Posterior cingulate gyrus (tissue), 11 donors: ENCODE results near the gene NCBP3.

Experiments used
- DNase-seq, 10 donors: peaks; one replicate each; pipeline versions ENCODE4 v3.0.0 to v3.0.0-alpha.2; 2020 to 2021; ENCODE audit warnings: mixed read lengths in 3 of 10
- intact Hi-C: fragments of 100-400 bp; cut with DNase I; formaldehyde crosslinking; loops from one replicate; pipeline ENCODE4 v1.15.1; 2023

Gene NCBP3, protein sequence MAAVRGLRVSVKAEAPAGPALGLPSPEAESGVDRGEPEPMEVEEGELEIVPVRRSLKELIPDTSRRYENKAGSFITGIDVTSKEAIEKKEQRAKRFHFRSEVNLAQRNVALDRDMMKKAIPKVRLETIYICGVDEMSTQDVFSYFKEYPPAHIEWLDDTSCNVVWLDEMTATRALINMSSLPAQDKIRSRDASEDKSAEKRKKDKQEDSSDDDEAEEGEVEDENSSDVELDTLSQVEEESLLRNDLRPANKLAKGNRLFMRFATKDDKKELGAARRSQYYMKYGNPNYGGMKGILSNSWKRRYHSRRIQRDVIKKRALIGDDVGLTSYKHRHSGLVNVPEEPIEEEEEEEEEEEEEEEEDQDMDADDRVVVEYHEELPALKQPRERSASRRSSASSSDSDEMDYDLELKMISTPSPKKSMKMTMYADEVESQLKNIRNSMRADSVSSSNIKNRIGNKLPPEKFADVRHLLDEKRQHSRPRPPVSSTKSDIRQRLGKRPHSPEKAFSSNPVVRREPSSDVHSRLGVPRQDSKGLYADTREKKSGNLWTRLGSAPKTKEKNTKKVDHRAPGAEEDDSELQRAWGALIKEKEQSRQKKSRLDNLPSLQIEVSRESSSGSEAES

DNA sequence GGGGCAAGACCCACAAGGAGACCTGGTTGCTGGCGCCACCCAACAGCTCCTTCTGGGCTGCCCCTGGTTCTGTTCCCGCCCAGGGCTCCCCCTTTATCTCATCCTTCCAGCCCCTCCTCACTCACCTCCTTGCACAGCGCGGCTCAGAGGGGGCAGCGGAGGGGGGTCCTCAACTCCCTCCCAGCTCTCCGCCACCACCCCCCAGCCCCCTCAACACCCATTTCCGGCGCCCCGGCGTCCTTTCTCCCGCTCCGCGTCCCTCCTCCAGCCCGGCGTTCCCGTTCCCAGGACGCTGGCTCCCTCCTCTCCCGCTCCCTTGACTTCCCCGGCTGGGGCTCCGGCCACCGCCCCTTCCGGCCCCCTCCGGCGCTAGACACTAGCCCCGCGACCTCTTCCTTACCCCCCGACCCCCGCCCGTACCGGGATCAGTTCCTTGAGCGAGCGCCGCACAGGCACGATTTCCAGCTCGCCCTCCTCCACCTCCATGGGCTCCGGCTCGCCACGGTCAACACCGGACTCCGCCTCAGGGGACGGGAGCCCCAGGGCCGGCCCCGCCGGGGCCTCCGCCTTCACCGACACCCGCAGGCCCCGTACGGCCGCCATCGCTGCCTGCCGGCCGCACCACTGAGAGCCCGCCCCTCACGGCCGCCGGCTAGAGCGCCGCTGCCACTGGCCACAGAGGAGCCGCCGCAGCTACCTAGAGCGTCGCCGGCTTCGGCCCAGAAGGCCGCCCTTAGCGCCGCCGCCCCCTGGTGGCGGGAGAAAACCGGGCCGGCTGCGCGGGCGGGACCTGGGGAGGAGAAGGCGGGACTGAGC lies at the start of gene NCBP3:
Gene NCBP3 (minus strand): TSS at position 626 of the 816 bp plus-strand sequence. CDS start 23 bp downstream, at position 603.
- intact Hi-C loops, result loop anchor here (5.0 kb wide), 2 partner anchors 109 to 124 kb away; partner anchors contain the start of gene HASPIN
- peak; percentile 76 to 99 (median 88) for DNase-seq

DNA sequence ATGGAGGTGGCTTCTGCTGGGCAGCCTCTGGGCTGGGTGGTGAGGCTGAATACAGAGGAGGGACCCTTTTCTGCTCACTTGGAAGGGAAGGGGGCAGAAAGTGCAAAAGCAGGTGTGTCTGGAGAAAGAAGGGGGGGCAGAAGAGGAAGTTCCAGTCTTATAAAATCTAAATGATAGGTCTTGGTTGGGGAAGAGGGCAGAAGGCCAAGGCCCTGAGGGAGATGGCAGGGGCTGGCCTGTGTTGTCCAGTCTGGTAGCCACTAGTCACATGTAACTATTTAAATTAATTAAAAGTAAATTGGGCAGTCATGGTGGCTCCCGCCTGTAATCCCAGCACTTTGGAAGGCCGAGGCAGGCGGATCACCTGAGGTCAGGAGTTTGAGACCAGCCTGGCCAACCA lies 49.3 kb upstream of the NCBP3 start:
- intact Hi-C loops, result no loop called here

DNA sequence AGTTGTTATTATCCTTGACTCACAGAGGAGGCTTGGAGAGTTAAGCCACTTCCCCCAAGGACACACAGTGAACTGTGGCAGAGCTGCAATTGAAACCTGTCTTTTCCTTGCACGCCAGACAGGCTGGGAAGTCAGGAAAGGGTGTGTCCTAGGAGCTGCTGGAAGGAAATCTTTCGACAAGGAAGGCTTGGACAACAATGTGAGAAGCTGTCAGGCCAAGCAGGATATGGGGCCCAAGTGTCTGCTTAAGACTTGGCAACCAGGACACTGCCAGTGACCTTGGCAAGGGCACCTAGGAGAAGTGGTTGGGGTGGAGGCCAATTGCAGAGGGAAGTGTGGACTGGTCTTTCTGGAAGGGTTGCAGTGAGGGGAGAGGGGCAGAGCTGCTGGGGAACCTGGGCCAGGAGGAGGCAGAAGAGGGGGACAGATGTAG lies 48.9 kb upstream of the NCBP3 start:
- no peak for DNase-seq
- intact Hi-C loops, result no loop called here

More for the DNA sequence above, 49.3 kb upstream of the NCBP3 start:
- no peak for DNase-seq

DNA sequence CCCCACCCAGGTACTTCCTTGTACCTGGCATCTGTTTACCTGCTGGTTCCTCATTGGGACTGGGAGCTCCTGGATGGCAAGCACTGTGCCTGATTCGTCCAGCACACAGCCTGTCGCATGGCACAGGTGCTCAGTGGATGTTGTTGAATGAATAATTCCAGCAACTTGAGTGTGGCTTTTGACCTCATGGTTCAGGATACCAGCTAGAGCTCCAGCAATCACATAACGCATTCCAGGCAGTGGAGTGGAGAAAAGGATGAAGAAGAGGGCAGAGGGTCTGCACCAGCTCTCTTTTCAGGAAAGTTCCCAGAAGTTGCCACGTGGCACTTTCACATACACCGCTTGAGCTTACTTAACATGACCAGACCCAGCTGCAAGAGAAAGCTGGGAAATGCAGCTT lies 48.1 kb upstream of the NCBP3 start:
- no peak for DNase-seq
- intact Hi-C loops, result no loop called here

DNA sequence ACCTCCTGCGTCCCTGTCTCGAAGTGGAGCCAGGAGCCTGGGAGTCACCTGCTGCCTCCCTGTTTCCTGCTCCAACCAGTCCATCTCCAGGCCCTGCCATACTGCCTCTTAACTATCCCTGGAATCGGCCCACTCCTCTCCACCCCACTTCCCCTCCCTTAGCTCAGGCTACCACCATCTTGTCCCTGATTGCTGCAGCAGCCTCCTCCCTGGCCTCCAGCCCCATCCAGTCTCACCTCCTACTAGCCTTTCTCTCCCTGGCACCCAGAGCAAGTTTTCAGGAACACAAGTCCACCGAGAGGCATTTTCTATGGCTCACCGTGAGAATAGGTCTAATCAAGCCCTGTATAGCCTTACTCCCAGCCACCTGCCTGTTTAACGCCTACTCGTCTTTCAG lies 47.7 kb upstream of the NCBP3 start:
- intact Hi-C loops, result no loop called here
- no peak for DNase-seq

DNA sequence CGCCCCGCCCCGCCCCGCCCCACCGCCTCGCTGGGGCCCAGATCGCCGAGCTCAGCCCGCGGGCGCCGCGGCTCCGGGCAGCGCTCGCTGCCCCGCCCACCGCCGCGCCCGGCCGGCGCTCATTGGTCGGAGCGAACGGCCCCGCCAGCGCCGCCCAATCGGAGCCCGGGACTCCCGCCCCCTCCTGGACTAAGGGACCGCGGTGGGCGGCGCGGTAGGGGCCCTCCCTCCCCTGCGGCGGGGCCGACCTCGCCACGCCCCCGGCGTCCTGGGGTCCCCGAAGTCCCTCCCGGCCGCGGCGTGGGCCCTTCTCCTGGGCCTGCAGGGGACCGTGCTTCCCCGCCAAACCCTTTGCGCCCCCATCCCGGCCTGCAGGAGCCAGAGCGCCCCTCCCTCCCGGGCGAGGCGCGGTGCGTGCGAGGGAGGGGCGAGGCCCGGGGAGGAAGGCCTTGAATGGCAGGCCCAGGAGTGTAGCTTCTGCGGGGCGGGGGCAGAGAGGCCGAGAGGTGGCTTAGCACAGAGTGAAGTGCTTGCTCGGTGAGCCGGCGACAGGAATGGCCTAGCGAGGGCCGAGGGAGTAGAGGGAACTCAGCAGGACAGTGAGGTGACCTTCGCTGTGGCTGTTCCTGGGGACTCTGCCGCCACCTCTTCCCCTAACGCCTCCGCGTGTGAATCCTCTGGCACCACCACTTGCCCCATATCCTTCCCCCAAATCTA lies 47.1 kb upstream of the NCBP3 start, which contains the start of gene CAMKK1:
Gene CAMKK1 (minus strand): TSS at position 51 of the 717 bp plus-strand sequence. CDS start 7,366 bp downstream, outside the sequence.
- intact Hi-C loops, result no loop called here
- DNase-seq, result peak; percentile 66 to 98 (median 86)

DNA sequence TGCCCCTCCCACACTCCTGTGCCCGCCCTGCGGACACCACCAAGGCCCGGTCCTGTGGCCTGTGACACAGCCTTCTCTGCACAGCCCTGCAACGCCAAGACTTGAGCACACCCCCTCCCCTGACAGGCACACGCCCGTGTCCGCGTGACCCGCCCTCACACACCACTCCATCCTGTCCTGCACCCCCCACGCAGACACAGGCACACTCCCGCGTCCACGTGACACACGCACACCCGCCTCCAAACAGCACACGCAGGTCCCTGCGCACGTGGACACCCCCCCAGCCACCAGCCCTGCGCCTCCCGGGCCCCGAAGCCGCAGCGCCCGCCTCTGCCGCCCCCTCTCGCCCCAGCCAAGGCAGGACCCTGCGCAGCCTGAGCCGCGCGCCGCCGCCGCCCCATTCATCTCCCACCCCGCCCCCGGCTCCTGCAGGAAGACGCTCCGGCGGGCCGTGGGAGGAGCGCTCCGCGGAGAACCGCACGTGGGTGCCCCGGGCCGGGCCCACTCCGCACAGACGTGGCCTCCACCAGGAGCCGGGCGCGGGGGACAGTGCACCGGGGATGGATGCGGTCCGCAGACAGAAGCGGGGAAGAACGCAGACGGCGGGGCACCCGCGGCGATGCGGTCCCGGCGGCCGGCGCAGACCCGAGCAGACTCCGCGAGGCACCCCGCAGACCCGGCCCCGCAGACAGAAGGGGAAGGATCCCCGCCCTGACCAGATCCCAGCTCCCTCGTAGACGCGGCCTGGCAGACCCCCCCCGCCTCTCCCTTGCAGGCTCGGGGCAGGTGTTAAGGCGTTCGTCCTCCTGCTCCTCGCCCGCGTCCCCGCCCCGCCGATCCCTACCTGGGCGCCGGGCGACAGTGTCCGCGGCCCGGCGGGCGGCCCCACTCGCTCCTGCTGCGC lies 46.3 kb upstream of the NCBP3 start:
- DNase-seq, result peak; percentile 43 to 97 (median 74)
- intact Hi-C loops, result no loop called here

DNA sequence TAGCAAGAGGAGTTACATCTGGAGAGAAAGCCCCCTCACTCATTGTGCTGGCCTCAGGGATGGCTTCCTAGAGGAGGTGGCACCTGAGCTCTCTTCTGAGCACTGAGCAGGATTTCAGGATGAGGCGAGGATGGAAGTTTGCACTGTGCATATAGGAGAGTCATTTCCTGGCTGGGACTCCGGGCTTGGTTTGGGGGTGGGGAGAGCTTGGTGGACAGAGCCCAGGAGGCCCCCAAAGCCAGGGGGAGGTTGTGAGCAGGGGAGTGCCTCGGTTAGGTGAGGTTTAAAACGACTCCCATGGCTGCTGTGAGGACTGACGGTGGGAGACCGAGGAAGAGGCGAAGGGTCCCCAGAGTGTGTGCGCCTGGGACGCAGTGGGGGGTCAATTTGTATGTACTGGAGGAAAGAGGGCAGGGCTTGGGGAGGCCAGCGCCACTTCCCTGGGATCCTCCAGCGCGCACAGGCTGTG lies 45.6 kb upstream of the NCBP3 start:
- no peak for DNase-seq
- intact Hi-C loops, result no loop called here

DNA sequence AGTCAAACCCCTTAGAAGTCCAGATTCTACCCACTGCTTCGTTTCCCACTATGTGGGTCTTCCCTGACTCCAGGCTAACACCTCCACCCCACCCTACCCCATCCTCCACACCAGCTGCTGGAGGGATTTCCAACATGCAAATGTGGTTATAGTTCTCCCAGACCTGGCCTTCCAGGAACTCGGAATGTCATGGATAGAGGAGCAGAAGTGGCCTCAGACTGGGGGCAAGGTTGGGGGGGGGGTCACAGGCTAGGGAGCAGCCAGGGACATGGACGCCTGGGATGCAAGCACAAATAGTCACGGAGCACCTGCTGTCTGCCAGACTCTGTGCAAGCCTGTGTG lies 44.8 kb upstream of the NCBP3 start:
- no peak for DNase-seq
- intact Hi-C loops, result no loop called here

DNA sequence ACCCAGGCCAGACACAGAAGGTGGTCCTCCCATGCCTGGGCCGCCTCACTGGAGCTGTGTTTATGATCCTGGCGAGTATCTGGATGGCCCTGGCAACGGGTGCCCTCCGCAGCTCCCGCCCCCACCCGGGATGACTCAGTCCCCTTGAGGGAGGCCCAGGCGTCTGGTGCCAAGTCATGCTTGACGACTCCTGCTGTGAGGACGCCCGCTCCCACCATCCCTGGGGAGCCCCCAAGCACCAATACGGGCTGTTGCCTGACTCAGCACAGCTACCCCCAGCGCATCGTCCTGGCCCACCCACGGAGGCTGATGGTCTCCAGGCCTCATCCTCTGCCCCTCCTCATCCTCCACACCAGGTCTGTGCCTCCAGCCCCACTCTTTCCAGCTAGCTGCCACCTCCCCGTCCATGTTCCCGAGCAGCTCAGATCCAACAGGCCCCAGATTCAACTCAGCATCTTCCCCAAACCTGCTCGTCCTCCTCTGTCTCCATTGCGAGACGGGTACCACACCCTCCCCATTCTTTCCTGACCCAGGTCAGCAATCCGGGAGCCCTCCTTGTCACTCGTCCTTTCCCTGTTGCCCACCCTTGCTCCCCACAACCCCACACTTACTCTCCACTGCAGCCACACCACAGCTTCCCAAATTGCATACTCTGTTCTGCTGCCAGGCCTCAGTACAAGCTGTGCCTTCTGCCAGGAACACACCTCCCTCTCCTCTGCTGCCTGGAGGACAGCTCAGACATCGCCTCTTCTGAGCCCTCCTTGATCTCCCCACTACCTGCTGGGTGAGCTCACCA lies 44.2 kb upstream of the NCBP3 start:
- intact Hi-C loops, result no loop called here
- peak in 9 of 10 donors; percentile 34 to 95 (median 71) for DNase-seq

DNA sequence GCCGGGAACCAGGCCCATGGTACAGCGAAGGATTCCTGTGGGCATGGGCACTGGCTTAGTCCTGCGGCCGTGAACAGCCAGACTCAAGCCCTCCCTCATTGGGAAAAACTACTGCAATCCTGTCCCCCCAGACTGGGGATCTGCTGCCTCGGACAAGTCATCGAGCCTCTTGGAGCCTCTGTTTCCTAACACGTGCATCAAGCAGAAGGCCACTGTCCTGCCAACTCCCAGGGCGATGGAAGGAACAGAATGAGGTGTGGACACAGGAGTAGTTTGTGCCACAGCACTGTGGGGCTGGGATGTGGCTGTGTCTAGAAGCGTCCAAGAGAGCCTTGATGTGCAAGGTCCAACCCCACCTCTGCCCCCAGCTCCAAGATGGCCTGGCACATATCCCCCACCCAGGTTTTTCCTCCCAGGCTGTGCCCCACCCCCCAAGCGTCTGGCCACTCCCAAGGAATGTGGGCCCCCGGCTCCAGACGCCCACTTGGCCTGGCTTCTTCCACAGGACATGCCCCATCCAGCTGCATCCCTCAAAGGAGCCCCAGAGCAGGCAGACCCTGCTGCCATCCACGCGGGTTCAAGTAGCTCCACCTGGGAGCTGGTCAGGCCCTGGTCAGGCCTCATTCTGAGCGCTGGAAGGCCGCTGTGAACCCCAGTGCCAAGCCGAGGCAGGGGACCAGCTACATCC lies 43.4 kb upstream of the NCBP3 start:
- intact Hi-C loops, result no loop called here
- no peak for DNase-seq

DNA sequence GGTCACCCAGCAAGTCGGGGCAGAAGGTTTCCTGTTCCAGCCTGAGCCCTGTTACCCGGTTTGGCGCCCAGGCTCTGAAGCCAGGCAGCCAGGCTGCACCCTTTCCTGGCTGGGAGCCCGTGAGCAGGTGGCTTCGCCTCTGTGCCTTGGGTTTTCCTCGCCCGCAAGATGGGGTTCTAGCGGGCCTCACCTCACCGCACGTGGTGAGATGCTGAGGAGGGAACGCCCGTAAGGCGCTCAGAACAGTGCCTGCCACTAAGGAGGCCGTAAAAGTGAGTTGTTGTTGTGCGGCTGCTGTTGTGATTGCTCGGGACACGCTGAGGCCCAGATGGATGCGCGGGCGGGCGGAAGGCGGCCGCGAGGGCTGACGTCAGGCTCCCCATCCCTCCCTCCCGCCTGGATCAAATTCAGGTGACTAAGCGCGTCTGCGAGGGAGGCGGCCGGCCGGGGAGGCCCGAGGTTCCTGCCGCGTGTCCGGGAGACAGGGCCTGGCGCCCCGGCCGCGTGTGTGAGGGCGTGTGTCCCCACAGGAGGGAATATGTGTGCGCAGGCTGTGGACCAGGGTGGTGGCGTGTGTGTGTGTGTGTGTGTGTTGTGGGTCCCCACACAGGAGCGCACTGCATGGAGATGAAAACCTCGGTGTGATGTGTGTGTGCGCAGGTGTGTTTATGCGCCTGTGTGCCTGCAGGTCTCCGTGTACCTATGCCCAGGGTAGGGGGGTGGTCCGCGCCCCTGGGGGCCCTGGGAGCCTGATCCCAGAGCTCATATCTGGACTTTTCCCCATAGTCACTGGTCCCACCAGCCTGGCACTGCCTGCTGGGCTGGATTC lies 42.5 kb upstream of the NCBP3 start:
- DNase-seq, result peak; percentile 44 to 95 (median 74)
- intact Hi-C loops, result no loop called here

DNA sequence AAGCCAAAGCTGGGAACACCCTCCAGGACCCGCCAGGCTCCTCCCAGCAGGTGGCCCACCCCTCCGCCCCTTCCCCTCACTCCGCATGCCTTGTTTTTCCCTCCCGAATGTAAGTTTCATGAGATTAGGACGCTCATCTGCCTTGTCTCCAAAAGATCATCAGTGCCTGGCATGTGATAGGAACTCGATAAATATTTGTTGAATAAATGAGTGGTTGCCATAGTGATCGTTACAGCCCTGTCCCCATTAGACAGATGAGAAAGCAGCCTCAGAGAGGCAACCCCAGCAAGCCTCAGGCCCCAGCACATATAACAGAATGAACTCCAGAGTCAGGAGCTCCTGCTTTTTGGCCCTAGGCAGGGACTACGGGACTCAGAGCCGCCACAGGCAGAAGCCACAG lies 41.8 kb upstream of the NCBP3 start:
- intact Hi-C loops, result no loop called here
- no peak for DNase-seq

DNA sequence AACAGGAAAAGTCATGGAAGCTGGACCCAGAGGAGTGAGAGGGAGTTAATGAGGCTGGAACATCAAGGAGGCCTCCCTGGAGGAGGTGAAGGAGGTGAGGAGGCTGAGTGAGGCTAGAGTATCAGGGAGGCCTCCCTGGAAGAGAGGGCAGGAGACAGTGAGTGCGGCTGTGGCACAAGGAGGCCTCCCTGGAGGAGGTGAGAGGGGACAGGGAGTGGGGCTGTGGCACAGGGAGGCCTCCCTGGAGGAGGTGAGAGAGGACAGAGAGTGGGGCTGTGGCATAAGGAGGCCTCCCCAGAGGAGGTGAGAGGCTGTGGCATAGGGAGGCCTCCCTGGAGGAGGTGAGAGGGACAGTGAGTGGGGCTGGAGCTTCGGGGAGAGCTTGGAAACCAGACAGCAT lies 41.3 kb upstream of the NCBP3 start:
- intact Hi-C loops, result no loop called here
- no peak for DNase-seq

DNA sequence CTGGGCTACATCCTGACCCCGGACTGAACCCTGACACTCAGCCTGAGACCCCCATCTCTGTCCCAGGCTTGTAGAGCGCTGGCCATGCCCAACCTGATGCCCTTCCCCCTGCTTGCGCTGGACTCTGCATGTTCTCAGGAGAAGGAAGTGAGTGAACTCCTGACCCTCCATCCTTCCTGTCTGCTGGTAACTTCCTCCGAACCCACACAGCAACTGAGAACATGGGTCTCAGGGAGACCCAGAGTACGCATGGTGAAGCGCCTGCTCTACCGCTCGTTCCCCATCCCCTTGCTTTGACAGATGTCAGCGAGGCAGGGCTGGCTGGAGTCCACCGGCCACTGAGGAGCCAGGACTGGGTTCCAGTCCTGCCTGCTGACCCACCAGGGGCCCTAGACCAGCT lies 40.7 kb upstream of the NCBP3 start:
- intact Hi-C loops, result no loop called here
- DNase-seq, result no peak

DNA sequence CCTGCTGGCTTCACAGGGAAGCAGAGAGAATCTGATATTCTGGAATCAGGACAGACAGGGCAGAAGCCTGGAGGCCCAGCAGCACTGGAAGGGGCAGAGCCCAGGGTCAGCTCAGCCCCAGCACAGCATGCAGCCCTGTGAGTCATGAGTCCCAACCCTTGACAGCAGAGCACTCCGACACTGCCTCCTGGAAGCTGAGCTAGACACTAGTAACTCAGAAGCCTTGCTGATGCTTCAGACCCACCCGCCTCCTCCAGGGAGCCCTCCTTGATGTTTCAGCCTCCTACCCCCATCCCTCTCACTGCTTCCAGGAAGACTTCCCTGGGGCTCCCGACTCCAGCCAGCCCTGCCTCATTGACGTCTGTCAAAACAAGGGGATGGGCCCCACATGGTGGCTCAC lies 39.9 kb upstream of the NCBP3 start:
- DNase-seq, result no peak
- intact Hi-C loops, result no loop called here

DNA sequence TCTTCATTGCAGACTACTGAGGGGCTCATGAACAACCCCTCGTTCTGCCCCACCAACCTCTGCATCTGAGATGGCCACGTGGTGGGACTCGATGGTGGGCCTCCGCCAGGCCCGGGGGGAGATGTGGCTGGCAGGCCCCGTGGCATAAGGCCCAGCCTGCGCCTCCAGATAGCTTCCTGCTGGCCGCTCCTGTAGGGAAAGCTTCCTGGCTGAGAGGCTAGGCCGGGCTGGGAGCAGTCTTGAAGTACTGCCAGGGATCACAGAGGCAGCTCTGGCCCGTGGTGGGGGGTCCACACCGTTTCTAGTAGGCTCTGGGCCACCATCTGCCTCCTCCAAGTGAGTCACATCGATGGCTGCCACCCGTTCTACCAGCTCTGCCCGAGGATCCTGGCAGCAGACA lies 39.2 kb upstream of the NCBP3 start:
- no peak for DNase-seq
- intact Hi-C loops, result no loop called here
